ENCODE results near the gene RNF222. TPM values are rescaled to one million over a fixed set of nuclear protein-coding genes. Genes with fewer than 3 reads are reported as not detected.

RNF222 gene
- total and polyA plus RNA-seq, 2 experiments from 2014 or later: 0.07 TPM; not detected in 1

DNA sequence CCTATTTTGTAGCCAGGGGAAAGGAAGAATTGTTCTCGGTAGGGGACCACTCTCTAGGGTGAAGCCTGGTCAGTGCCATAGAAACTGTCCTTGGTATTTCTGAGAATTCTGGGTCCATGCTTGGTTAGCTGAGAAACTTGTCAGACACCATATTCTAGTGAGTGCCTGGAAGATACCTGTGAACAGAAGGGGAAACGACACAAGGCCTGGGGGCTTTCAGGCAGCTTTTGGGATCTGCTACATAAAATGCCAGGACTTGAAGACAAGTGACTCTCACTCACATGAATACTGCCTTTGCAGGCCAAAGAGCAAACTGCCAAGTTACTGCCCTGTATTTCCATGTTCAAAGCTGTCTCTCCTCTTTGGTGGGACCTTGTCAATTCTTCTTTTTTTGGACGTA is 39.7 kb downstream of the RNF222 start (continued):
- TF ChIP-seq, protein P1, sequence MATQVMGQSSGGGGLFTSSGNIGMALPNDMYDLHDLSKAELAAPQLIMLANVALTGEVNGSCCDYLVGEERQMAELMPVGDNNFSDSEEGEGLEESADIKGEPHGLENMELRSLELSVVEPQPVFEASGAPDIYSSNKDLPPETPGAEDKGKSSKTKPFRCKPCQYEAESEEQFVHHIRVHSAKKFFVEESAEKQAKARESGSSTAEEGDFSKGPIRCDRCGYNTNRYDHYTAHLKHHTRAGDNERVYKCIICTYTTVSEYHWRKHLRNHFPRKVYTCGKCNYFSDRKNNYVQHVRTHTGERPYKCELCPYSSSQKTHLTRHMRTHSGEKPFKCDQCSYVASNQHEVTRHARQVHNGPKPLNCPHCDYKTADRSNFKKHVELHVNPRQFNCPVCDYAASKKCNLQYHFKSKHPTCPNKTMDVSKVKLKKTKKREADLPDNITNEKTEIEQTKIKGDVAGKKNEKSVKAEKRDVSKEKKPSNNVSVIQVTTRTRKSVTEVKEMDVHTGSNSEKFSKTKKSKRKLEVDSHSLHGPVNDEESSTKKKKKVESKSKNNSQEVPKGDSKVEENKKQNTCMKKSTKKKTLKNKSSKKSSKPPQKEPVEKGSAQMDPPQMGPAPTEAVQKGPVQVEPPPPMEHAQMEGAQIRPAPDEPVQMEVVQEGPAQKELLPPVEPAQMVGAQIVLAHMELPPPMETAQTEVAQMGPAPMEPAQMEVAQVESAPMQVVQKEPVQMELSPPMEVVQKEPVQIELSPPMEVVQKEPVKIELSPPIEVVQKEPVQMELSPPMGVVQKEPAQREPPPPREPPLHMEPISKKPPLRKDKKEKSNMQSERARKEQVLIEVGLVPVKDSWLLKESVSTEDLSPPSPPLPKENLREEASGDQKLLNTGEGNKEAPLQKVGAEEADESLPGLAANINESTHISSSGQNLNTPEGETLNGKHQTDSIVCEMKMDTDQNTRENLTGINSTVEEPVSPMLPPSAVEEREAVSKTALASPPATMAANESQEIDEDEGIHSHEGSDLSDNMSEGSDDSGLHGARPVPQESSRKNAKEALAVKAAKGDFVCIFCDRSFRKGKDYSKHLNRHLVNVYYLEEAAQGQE (IDR thresholded peaks at IDR 0.05; ENCODE audit: unreplicated experiment): no peak
- TF ChIP-seq JUNB (IDR thresholded peaks at IDR 0.05; ENCODE audit: unreplicated experiment) (no peak), POLR2AphosphoS5 (IDR thresholded peaks at IDR 0.05; ENCODE audit: low read depth) (no peak), ZNF114 (CRISPR knock-in tag; IDR thresholded peaks at IDR 0.05) (no peak)

DNA sequence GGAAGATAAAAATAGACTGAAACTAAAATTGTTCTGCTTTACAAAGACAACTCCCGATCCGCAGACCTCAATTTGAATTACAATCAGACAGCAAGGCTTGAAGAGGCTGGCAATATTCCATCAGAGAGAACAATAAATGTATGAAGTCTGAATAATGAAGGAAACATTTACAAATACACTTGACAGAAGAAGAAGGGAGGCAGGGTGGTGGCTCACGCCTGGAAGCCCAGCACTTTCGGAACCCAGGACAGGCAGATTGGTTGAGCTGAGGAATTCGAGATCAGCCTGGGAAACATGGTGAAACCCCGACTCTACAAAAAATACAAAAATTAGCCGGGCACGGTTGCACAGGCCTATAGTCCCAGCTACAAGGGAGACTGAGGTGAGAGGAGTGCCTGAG is 43.4 kb downstream of the RNF222 start:
- no peak for DNase-seq (ENCODE audit: low spot score)
- Mint-ChIP-seq H3K9me3 (no peaks in the 10 kb centered on the region; the same call in 2 of the 3 replicates), H3K4me1 (peaks cover 5% of the 10 kb centered on the region), H3K4me3 (no peak overlapping the region), H3K27ac (no peak overlapping the region), H3K36me3 (ENCODE audit: low read depth) (no peaks in the 10 kb centered on the region), H3K27me3 (ENCODE audit: insufficient read depth, low read depth, poor library complexity) (peaks cover 3% of the 10 kb centered on the region)
- Histone ChIP-seq H3K9me2 (ENCODE audit: insufficient read depth) (no peaks in the 10 kb centered on the region), H3K4me2 (peak overlapping the region; percentile 4; the same call in 1 of the 2 replicates), H3K79me2 (replicated peaks; ENCODE audit: insufficient read depth) (no peaks in the 10 kb centered on the region), H4K20me1 (replicated peaks; ENCODE audit: insufficient read depth) (no peaks in the 10 kb centered on the region), H3K27me3 (ENCODE audit: insufficient read depth) (no peaks in the 10 kb centered on the region), H3K4me1 (ENCODE audit: insufficient read depth) (peaks cover 8% of the 10 kb centered on the region; the same call in 1 of the 2 replicates), H3K36me3 (ENCODE audit: insufficient read depth) (no peaks in the 10 kb centered on the region), H2AFZ (peak overlapping the region; percentile 61; the same call in 1 of the 2 replicates), H3K27ac (ENCODE audit: low read depth) (peak overlapping the region; percentile 53; the same call in 1 of the 2 replicates), H3F3A (replicated peaks; ENCODE audit: low read depth) (no peaks in the 10 kb centered on the region; the same call in 1 of the 2 replicates), H3K4me3 (no peak overlapping the region)
- TF ChIP-seq, protein P2, sequence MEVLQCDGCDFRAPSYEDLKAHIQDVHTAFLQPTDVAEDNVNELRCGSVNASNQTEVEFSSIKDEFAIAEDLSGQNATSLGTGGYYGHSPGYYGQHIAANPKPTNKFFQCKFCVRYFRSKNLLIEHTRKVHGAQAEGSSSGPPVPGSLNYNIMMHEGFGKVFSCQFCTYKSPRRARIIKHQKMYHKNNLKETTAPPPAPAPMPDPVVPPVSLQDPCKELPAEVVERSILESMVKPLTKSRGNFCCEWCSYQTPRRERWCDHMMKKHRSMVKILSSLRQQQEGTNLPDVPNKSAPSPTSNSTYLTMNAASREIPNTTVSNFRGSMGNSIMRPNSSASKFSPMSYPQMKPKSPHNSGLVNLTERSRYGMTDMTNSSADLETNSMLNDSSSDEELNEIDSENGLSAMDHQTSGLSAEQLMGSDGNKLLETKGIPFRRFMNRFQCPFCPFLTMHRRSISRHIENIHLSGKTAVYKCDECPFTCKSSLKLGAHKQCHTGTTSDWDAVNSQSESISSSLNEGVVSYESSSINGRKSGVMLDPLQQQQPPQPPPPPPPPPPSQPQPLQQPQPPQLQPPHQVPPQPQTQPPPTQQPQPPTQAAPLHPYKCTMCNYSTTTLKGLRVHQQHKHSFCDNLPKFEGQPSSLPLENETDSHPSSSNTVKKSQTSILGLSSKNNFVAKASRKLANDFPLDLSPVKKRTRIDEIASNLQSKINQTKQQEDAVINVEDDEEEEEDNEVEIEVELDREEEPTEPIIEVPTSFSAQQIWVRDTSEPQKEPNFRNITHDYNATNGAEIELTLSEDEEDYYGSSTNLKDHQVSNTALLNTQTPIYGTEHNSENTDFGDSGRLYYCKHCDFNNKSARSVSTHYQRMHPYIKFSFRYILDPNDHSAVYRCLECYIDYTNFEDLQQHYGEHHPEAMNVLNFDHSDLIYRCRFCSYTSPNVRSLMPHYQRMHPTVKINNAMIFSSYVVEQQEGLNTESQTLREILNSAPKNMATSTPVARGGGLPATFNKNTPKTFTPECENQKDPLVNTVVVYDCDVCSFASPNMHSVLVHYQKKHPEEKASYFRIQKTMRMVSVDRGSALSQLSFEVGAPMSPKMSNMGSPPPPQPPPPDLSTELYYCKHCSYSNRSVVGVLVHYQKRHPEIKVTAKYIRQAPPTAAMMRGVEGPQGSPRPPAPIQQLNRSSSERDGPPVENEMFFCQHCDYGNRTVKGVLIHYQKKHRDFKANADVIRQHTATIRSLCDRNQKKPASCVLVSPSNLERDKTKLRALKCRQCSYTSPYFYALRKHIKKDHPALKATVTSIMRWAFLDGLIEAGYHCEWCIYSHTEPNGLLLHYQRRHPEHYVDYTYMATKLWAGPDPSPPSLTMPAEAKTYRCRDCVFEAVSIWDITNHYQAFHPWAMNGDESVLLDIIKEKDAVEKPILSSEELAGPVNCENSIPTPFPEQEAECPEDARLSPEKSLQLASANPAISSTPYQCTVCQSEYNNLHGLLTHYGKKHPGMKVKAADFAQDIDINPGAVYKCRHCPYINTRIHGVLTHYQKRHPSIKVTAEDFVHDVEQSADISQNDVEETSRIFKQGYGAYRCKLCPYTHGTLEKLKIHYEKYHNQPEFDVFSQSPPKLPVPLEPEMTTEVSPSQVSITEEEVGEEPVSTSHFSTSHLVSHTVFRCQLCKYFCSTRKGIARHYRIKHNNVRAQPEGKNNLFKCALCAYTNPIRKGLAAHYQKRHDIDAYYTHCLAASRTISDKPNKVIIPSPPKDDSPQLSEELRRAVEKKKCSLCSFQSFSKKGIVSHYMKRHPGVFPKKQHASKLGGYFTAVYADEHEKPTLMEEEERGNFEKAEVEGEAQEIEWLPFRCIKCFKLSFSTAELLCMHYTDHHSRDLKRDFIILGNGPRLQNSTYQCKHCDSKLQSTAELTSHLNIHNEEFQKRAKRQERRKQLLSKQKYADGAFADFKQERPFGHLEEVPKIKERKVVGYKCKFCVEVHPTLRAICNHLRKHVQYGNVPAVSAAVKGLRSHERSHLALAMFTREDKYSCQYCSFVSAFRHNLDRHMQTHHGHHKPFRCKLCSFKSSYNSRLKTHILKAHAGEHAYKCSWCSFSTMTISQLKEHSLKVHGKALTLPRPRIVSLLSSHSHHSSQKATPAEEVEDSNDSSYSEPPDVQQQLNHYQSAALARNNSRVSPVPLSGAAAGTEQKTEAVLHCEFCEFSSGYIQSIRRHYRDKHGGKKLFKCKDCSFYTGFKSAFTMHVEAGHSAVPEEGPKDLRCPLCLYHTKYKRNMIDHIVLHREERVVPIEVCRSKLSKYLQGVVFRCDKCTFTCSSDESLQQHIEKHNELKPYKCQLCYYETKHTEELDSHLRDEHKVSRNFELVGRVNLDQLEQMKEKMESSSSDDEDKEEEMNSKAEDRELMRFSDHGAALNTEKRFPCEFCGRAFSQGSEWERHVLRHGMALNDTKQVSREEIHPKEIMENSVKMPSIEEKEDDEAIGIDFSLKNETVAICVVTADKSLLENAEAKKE (CRISPR knock-in tag; IDR thresholded peaks at IDR 0.05): no peak
- TF ChIP-seq EZH2phosphoT487 (IDR thresholded peaks at IDR 0.05; ENCODE audit: unreplicated experiment): no peak
- TF ChIP-seq JUNB (IDR thresholded peaks at IDR 0.05; ENCODE audit: unreplicated experiment): no peak
- TF ChIP-seq, protein P1 (IDR thresholded peaks at IDR 0.05; ENCODE audit: unreplicated experiment): no peak
- TF ChIP-seq, protein P3, sequence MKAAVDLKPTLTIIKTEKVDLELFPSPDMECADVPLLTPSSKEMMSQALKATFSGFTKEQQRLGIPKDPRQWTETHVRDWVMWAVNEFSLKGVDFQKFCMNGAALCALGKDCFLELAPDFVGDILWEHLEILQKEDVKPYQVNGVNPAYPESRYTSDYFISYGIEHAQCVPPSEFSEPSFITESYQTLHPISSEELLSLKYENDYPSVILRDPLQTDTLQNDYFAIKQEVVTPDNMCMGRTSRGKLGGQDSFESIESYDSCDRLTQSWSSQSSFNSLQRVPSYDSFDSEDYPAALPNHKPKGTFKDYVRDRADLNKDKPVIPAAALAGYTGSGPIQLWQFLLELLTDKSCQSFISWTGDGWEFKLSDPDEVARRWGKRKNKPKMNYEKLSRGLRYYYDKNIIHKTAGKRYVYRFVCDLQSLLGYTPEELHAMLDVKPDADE (IDR thresholded peaks at IDR 0.05): no peak
- TF ChIP-seq CREB1 (CRISPR knock-in tag; IDR thresholded peaks at IDR 0.05; ENCODE audit: low read depth): no peak
- TF ChIP-seq NANOG (IDR thresholded peaks at IDR 0.05; ENCODE audit: borderline replicate concordance): no peak
- no peak for TF ChIP-seq POLR2AphosphoS5 (IDR thresholded peaks at IDR 0.05; ENCODE audit: low read depth)
- no peak for TF ChIP-seq STAT1 (IDR thresholded peaks at IDR 0.05; ENCODE audit: unreplicated experiment)
- no peak for ATAC-seq

Measured in GM23338 (cell line).